HL-60/S4 treated with phorbol 12-myristate 13-acetate at 8.2 ng/mL for 4 days and 3 days (cell line): ENCODE data around the gene PDSS1.
"Not testable (repeated sequence)": the region's sequence is repeated elsewhere in the genome, so short reads cannot be mapped to it uniquely, and the experiment has no call there.

ENCODE experiments used
- in situ Hi-C: fragments of 300-500 bp; cut with MboI; formaldehyde crosslinking; loops from 2 replicates; pipeline ENCODE4 v1.15.0; 2022; ENCODE audit warnings: low sequenced_read_pairs

Gene PDSS1, protein sequence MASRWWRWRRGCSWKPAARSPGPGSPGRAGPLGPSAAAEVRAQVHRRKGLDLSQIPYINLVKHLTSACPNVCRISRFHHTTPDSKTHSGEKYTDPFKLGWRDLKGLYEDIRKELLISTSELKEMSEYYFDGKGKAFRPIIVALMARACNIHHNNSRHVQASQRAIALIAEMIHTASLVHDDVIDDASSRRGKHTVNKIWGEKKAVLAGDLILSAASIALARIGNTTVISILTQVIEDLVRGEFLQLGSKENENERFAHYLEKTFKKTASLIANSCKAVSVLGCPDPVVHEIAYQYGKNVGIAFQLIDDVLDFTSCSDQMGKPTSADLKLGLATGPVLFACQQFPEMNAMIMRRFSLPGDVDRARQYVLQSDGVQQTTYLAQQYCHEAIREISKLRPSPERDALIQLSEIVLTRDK

GRCh38 chr10:26697163-26697921, at the start of gene PDSS1:
TSS of gene PDSS1 (plus strand) at chr10:26697701. CDS start at chr10:26697712, 11 bp downstream.
- in situ Hi-C loops = no loop called here

GRCh38 chr10:26648245-26648636, 49.3 kb upstream of the PDSS1 start:
- in situ Hi-C loops = not testable (repeated sequence)

- in situ Hi-C loops = no loop called here
Measured at GRCh38 chr10:26650406-26650805, 47.1 kb upstream of the PDSS1 start.

DNA sequence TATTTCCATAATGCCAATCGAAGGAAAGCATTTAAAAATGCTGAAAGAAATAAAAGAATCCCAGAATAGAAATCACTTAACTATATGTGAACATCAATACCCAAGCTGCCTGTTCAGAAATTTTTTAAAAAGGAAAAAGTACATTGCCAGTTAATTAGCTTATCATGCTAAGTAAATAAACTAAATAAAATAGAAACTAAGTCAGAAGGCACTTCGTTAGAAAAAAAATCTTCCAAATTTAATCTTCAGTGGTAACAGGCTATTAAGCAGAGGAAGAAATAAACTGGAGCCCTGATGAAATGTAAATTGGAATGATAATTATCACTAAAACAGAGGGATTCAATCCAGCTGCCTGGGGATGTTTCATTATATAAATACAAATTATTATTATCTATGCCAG, 46.0 kb upstream of the PDSS1 start:
- in situ Hi-C loops = not testable (repeated sequence)

DNA sequence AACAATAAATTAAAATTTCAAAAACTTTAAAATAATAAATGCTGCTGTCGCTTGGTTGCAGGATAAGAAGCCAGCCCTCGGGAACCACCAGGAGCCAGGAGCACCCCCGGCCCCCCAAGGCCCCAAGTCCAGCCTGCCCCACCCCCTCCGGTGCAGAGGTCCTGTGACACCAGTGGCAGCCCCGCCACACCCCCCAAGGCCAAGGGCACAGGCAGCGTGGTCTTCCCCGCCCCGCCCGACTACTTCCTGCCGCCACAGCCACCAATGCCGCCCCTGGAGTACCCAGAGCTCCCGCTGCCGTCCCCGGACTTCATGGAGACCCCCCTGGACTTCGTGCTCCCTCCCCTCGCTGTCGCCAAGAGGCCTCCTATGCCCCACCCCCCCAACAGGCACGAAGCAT, 44.5 kb upstream of the PDSS1 start:
- in situ Hi-C loops = no loop called here

- in situ Hi-C loops = no loop called here
Measured at GRCh38 chr10:26655746-26656145, 41.8 kb upstream of the PDSS1 start.

GRCh38 chr10:26662864-26663263, 34.6 kb upstream of the PDSS1 start:
- in situ Hi-C loops = no loop called here

GRCh38 chr10:26665080-26666048, 32.1 kb upstream of the PDSS1 start:
- in situ Hi-C loops = no loop called here

- in situ Hi-C loops = no loop called here
Measured at GRCh38 chr10:26675873-26676257, 21.6 kb upstream of the PDSS1 start.

DNA sequence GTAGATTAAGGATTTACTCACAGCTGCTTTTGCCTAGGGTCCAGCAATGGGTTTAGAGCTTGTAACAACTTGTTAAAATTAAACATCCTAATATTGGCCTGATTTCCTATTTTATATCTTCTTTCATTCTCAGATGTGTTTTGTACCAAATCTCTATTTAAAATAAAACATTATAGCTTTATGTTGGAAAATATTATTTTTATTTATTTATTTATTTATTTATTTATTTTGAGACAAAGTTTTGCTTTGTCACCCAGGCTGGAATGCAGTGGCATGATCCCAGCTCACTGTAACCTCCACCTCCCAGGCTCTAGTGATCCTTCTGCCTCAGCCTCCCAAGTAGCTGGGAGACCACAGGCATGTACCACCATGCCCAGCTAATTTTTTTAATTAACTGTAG, 17.9 kb upstream of the PDSS1 start:
- in situ Hi-C loops = no loop called here

- in situ Hi-C loops = no loop called here
Measured at GRCh38 chr10:26681076-26681475, 16.4 kb upstream of the PDSS1 start.

GRCh38 chr10:26681971-26682370, 15.5 kb upstream of the PDSS1 start:
- in situ Hi-C loops = not testable (repeated sequence)

- in situ Hi-C loops = no loop called here
Measured at GRCh38 chr10:26682931-26683330, 14.6 kb upstream of the PDSS1 start.

DNA sequence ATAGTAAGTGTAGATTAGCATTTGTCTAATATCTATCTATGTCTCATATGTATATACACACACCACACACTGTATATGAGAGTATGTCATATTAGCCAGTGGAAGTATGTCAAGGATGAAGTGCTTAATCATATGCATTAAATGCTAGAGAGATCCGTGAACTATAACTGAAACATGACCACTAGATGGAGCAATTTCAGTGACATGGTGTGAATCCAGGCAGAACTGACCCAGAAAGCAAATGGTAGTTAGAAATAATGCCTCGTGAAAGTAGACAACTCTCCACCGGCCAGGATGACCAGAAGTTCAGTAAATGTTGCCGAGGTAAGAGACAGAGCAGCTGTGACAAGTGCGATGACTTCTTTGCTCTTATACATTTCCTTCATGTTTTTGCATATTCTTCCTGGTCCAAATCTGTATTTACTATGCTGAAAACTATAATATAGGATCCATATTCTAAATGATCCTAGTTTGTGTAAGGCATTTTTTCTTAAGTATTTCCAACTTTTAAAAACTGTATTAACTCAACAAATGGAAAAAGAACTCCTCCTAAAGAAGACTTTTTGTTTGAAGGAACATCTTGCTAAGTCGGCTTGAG, 12.7 kb upstream of the PDSS1 start:
- in situ Hi-C loops = not testable (repeated sequence)

DNA sequence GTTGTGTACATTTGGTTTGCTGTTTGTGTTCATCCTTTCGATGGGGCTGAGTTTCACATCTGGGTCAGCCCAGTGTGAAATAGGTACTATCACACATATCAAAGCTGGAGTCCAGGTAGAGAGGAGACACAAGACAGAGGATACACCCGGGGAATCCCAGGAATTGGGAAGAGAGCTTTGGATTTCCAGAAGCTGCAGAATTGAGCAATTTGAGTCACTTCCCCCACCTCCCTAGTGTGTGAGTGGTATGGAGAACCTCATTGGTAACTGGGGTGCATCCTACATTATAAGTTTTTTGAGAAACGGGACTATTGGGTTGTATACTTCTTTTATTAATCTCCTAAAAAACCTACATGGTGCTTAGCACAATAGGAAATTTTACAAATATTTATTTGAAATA, 12.1 kb upstream of the PDSS1 start:
- in situ Hi-C loops = no loop called here

GRCh38 chr10:26689399-26689798, 8.1 kb upstream of the PDSS1 start:
- in situ Hi-C loops = no loop called here

GRCh38 chr10:26690731-26691475, 6.6 kb upstream of the PDSS1 start:
- in situ Hi-C loops = no loop called here

GRCh38 chr10:26694536-26694935, 3.0 kb upstream of the PDSS1 start:
- in situ Hi-C loops = not testable (repeated sequence)

- in situ Hi-C loops = no loop called here
Measured at GRCh38 chr10:26696786-26697162, 727 bp upstream of the PDSS1 start.
